HG02852 (cell line): ENCODE results near the gene TCP11L2.
A peak's percentile ranks its signal among the peaks of the same experiment; 100 is the strongest.
"Not testable (repeated sequence)": the region's sequence is repeated elsewhere in the genome, so short reads cannot be mapped to it uniquely, and the experiment has no call there.

Experiments used
- ATAC-seq: cut with Tn5 transposase; IDR thresholded peaks from one replicate; pipeline ENCODE4 v1.9.1; 2021; ENCODE audit warnings: mild to moderate bottlenecking, moderate library complexity; ENCODE audit not compliant: unreplicated experiment

TCP11L2 gene

GRCh38 chr12:106282457-106283097 is 20.0 kb upstream of the TCP11L2 start:
- no peak for ATAC-seq

- no peak for ATAC-seq
Observed at GRCh38 chr12:106284358-106285105, 18.0 kb upstream of the TCP11L2 start.

- ATAC-seq, result no peak
Observed at GRCh38 chr12:106285982-106286381, 16.6 kb upstream of the TCP11L2 start.

- ATAC-seq, result not testable (repeated sequence)
Observed at GRCh38 chr12:106286576-106287162, 15.9 kb upstream of the TCP11L2 start.

GRCh38 chr12:106287364-106287763 is 15.2 kb upstream of the TCP11L2 start:
- ATAC-seq, result no peak

GRCh38 chr12:106288101-106288493 is 14.4 kb upstream of the TCP11L2 start:
- no peak for ATAC-seq

GRCh38 chr12:106288494-106289195 is 13.9 kb upstream of the TCP11L2 start:
- ATAC-seq, result no peak

- ATAC-seq, result no peak
Observed at GRCh38 chr12:106289196-106289681, 13.3 kb upstream of the TCP11L2 start.

- no peak for ATAC-seq
Observed at GRCh38 chr12:106290666-106291065, 11.9 kb upstream of the TCP11L2 start.

- no peak for ATAC-seq
Observed at GRCh38 chr12:106291342-106291741, 11.2 kb upstream of the TCP11L2 start.

GRCh38 chr12:106292339-106292738 is 10.2 kb upstream of the TCP11L2 start:
- no peak for ATAC-seq

GRCh38 chr12:106296179-106296877 is 6.2 kb upstream of the TCP11L2 start:
- no peak for ATAC-seq

GRCh38 chr12:106297075-106297474 is 5.5 kb upstream of the TCP11L2 start:
- no peak for ATAC-seq

GRCh38 chr12:106297681-106298080 is 4.9 kb upstream of the TCP11L2 start:
- no peak for ATAC-seq

- no peak for ATAC-seq
Observed at GRCh38 chr12:106299202-106299774, 3.2 kb upstream of the TCP11L2 start.

GRCh38 chr12:106300761-106301160 is 1.8 kb upstream of the TCP11L2 start:
- no peak for ATAC-seq

GRCh38 chr12:106301241-106301610 is 1.3 kb upstream of the TCP11L2 start:
- no peak for ATAC-seq

- peak; percentile 44 for ATAC-seq
Observed at GRCh38 chr12:106301611-106302321, 767 bp upstream of the TCP11L2 start.

- peak; percentile 35 for ATAC-seq
Observed at GRCh38 chr12:106303202-106303820, 778 bp downstream of the TCP11L2 start.
